OCI-LY7 (cell line): ENCODE measurements around the gene LAMP5.

ENCODE experiments used
- EZH2phosphoT487 ChIP-seq: fragments of 200-600 bp; sonication (generic); IDR thresholded peaks from 2 replicates; pipeline ENCODE4 v1.6.1; 2018; ENCODE audit warnings: low read depth, borderline replicate concordance, mild to moderate bottlenecking, mixed run types, antibody characterized with exemption, low read length, moderate library complexity, mixed read lengths
- TF ChIP-seq, protein P1 (sequence below): fragments of 200-600 bp; sonication (generic); conservative IDR thresholded peaks from 2 replicates; pipeline ENCODE4 v1.5.1; 2014; ENCODE audit warnings: mild to moderate bottlenecking, antibody characterized with exemption, low read length, moderate library complexity, mixed read lengths

DNA sequence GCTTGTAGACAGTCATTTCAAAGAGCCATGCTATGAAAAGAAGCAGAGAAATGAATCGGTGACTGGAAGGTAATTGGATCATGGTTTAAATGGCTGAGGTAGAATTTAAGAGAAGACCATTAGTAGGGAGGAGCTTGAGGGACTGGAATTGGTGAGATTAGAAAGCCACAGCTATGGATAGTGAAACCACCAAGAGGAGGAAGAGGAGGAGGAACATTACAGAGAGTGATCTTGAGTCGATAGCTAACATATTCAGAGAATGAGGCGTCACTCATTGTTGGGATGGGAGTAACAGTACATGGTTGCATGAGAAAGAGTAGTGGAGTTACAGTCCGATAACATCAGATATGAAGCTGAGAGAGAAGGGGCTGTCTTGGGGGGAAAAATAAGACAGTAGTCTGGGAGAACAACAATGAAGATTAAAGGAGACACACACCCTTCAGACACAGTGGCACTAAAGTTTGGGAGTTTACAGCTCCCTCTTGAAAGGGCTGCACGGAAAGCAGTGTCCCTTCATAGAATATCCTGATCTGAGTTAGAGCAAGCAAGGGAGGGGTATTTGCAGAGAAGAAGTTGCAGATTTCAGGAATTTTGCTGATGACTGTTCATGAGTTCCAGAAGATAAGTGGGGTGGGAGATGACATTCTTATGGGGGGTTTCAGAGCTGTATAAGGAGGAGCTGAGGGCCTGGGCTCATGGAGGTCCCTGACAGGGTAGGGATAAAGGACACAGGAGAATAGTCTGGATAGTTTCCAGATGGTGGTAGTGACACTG is 15.1 kb upstream of the LAMP5 start:
- TF ChIP-seq, protein P1, sequence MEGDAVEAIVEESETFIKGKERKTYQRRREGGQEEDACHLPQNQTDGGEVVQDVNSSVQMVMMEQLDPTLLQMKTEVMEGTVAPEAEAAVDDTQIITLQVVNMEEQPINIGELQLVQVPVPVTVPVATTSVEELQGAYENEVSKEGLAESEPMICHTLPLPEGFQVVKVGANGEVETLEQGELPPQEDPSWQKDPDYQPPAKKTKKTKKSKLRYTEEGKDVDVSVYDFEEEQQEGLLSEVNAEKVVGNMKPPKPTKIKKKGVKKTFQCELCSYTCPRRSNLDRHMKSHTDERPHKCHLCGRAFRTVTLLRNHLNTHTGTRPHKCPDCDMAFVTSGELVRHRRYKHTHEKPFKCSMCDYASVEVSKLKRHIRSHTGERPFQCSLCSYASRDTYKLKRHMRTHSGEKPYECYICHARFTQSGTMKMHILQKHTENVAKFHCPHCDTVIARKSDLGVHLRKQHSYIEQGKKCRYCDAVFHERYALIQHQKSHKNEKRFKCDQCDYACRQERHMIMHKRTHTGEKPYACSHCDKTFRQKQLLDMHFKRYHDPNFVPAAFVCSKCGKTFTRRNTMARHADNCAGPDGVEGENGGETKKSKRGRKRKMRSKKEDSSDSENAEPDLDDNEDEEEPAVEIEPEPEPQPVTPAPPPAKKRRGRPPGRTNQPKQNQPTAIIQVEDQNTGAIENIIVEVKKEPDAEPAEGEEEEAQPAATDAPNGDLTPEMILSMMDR, result no peak
- TF ChIP-seq EZH2phosphoT487, result no peak
